Measurements from ENCODE around the gene CYP3A4. TPM values are rescaled to one million over a fixed set of nuclear protein-coding genes. Genes with fewer than 3 reads are reported as not detected.

The CYP3A4 gene
- total RNA-seq, 1 experiment from 2014 or later, result not detected

DNA sequence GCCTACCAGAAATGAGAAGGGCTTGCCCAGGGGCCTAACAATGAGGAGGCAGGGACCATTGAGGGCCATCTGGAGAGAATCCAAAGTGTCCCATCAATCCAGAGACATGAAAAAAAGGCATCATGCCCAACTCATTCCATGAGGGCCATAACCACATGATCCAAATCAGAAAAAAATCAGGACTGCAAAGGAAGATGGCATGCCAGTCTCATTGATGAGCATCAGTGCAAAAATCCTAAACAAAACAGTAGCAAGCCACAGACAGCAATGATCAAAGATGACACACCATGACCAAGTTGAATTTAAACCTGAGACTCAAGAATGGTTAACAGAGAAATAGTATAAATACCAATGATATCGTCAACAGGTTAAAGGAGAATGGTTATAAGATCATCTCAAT is 7.0 kb upstream of the CYP3A4 start:
- Histone ChIP-seq H3K4me3 (ENCODE audit: low read depth, low read length) (no peak overlapping the region), H3K27me3 (replicated peaks; ENCODE audit: control insufficient read depth, insufficient read depth, low read length) (no peaks in the 10 kb centered on the region; the same call in 1 of the 2 replicates), H3K9me3 (no peaks in the 10 kb centered on the region), H3K36me3 (ENCODE audit: control insufficient read depth, insufficient read depth, low read length) (no peaks in the 10 kb centered on the region), H3K4me1 (no peaks in the 10 kb centered on the region)
- H3K36me3 Mint-ChIP-seq (ENCODE audit: insufficient read depth, unreplicated experiment), result no peaks in the 10 kb centered on the region
- H3K9me3 Mint-ChIP-seq (ENCODE audit: unreplicated experiment), result no peaks in the 10 kb centered on the region
- H3K4me3 Mint-ChIP-seq (ENCODE audit: unreplicated experiment), result no peak overlapping the region
- TF ChIP-seq, protein P1, sequence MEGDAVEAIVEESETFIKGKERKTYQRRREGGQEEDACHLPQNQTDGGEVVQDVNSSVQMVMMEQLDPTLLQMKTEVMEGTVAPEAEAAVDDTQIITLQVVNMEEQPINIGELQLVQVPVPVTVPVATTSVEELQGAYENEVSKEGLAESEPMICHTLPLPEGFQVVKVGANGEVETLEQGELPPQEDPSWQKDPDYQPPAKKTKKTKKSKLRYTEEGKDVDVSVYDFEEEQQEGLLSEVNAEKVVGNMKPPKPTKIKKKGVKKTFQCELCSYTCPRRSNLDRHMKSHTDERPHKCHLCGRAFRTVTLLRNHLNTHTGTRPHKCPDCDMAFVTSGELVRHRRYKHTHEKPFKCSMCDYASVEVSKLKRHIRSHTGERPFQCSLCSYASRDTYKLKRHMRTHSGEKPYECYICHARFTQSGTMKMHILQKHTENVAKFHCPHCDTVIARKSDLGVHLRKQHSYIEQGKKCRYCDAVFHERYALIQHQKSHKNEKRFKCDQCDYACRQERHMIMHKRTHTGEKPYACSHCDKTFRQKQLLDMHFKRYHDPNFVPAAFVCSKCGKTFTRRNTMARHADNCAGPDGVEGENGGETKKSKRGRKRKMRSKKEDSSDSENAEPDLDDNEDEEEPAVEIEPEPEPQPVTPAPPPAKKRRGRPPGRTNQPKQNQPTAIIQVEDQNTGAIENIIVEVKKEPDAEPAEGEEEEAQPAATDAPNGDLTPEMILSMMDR (IDR thresholded peaks at IDR 0.05; ENCODE audit: insufficient read depth in 1 of 2, low read depth in 1 of 2, low read length in 1 of 2, severe bottlenecking in 1 of 2, unreplicated experiment in 1 of 2), result no peak
- POLR2A ChIA-PET, result no interaction called here
- BruUV-seq (replicated peaks), result no TSS peak
- H3K4me1 Mint-ChIP-seq (ENCODE audit: low read depth, unreplicated experiment), result no peaks in the 10 kb centered on the region
- no peaks in the 10 kb centered on the region for H3K27me3 Mint-ChIP-seq (ENCODE audit: insufficient read depth, unreplicated experiment)
- DNase-seq, result no peak
- H3K27ac Mint-ChIP-seq (ENCODE audit: unreplicated experiment), result no peak overlapping the region
- intact Hi-C loops (cut with micrococcal nuclease; ENCODE audit: unreplicated experiment), result no loop called here
- CTCF ChIA-PET, result interaction anchor here (0.5 kb wide), 1 partner anchor 174 kb away, joined by 3 read pairs; the partner anchor contains the start of gene ZSCAN25

DNA sequence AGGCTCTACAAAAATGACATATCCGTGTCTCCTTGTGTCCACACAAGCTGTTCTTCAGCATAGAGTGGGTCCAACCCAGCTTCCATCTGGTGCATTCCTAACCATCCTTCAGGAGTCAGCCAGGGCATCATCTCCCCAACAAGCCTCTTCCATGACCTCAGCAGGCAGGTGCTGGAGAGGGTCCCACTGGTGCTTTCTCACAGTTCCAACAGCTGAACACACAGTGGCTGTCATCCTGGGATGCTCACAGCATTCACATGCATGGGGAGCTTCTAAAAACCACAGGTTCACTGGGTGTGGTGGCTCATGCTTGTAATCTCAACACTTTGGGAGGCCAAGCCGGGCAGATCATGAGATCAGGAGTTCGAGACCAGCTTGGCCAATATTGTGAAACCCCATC is 6.4 kb upstream of the CYP3A4 start:
- H3K9me3 Mint-ChIP-seq (ENCODE audit: unreplicated experiment), result no peaks in the 10 kb centered on the region
- no peak for DNase-seq
- H3K27me3 Mint-ChIP-seq (ENCODE audit: insufficient read depth, unreplicated experiment), result no peaks in the 10 kb centered on the region
- ChIA-PET CTCF (no interaction called here), POLR2A (no interaction called here)
- TF ChIP-seq, protein P1 (IDR thresholded peaks at IDR 0.05; ENCODE audit: insufficient read depth in 1 of 2, low read depth in 1 of 2, low read length in 1 of 2, severe bottlenecking in 1 of 2, unreplicated experiment in 1 of 2), result no peak
- Histone ChIP-seq H3K36me3 (ENCODE audit: control insufficient read depth, insufficient read depth, low read length) (no peaks in the 10 kb centered on the region), H3K9me3 (no peaks in the 10 kb centered on the region), H3K27me3 (replicated peaks; ENCODE audit: control insufficient read depth, insufficient read depth, low read length) (no peaks in the 10 kb centered on the region; the same call in 1 of the 2 replicates), H3K4me1 (no peaks in the 10 kb centered on the region), H3K4me3 (ENCODE audit: low read depth, low read length) (no peak overlapping the region)
- intact Hi-C loops (cut with micrococcal nuclease; ENCODE audit: unreplicated experiment), result no loop called here
- no TSS peak for BruUV-seq (replicated peaks)
- H3K36me3 Mint-ChIP-seq (ENCODE audit: insufficient read depth, unreplicated experiment), result no peaks in the 10 kb centered on the region
- no peak overlapping the region for H3K27ac Mint-ChIP-seq (ENCODE audit: unreplicated experiment)
- H3K4me1 Mint-ChIP-seq (ENCODE audit: low read depth, unreplicated experiment), result no peaks in the 10 kb centered on the region
- no peak overlapping the region for H3K4me3 Mint-ChIP-seq (ENCODE audit: unreplicated experiment)

DNA sequence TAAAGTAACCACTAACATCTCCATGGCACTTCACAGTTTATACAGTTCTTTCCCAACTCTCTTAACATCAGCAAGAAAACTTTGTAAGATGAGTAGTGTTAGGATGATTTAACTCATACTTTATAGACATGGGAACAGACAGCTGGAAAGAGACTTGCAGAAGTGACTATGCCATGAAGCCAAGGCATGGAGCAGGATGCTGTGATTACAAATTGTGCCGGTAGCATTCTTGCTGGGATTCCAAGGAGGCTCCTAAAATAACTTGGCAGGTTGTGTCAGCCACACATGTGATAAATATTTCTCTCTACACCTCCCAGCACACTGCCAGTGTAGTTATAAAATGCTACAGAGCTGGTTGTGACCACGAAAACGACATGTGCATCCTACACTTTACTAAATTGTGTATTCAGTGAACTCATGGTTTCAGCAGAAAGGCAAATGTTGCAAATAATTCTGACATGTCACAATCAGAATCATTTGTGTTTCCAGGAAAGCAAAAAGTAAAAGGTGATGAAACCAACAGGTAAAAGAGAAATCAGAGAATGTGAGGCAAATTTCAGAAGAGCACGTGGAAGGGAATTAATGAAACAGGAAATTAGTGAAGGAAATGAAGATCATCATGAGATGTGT is 5.6 kb upstream of the CYP3A4 start:
- no peaks in the 10 kb centered on the region for H3K27me3 Mint-ChIP-seq (ENCODE audit: insufficient read depth, unreplicated experiment)
- Histone ChIP-seq H3K9me3 (no peaks in the 10 kb centered on the region), H3K4me1 (no peaks in the 10 kb centered on the region), H3K27me3 (replicated peaks; ENCODE audit: control insufficient read depth, insufficient read depth, low read length) (no peaks in the 10 kb centered on the region; the same call in 1 of the 2 replicates), H3K36me3 (ENCODE audit: control insufficient read depth, insufficient read depth, low read length) (no peaks in the 10 kb centered on the region), H3K4me3 (ENCODE audit: low read depth, low read length) (no peak overlapping the region)
- H3K27ac Mint-ChIP-seq (ENCODE audit: unreplicated experiment), result no peak overlapping the region
- no peaks in the 10 kb centered on the region for H3K36me3 Mint-ChIP-seq (ENCODE audit: insufficient read depth, unreplicated experiment)
- intact Hi-C loops (cut with micrococcal nuclease; ENCODE audit: unreplicated experiment), result no loop called here
- TF ChIP-seq, protein P1 (IDR thresholded peaks at IDR 0.05; ENCODE audit: insufficient read depth in 1 of 2, low read depth in 1 of 2, low read length in 1 of 2, severe bottlenecking in 1 of 2, unreplicated experiment in 1 of 2), result no peak
- POLR2A ChIA-PET, result no interaction called here
- CTCF ChIA-PET, result no interaction called here
- no TSS peak for BruUV-seq (replicated peaks)
- no peaks in the 10 kb centered on the region for H3K4me1 Mint-ChIP-seq (ENCODE audit: low read depth, unreplicated experiment)
- no peak for DNase-seq
- no peaks in the 10 kb centered on the region for H3K9me3 Mint-ChIP-seq (ENCODE audit: unreplicated experiment)
- no peak overlapping the region for H3K4me3 Mint-ChIP-seq (ENCODE audit: unreplicated experiment)

Measured in Caco-2 (cell line).